Heart left ventricle (tissue), 13 donors: Measurements from ENCODE around the gene PPP1R9B.
A peak's percentile ranks its signal among the peaks of the same experiment; 100 is the strongest.

ENCODE experiments used
- POLR2A ChIP-seq, 2 donors: fragments of 450-650 bp; IDR thresholded peaks; one replicate each; pipeline ENCODE4 v1.6.1; 2017; ENCODE audit warnings: antibody characterized with exemption in 2 of 2, mild to moderate bottlenecking in 2 of 2, moderate library complexity in 2 of 2
- TF ChIP-seq, protein P1 (sequence below), 12 donors: fragments of 200-600 bp; sonication (generic) in 4 of 12; IDR thresholded peaks; one replicate each; pipeline versions ENCODE4 v1.5.0 to v1.8.0; 2018 to 2022; ENCODE audit warnings: antibody characterized with exemption in 12 of 12, mild to moderate bottlenecking in 5 of 12
- donor health status: ischemic (EF 13 %, LVEDD 7.1; RV severe dilation, severe dysfunction).
- donor health status: DM: no; HTN: yes; CAD: no.
- donor health status: DM: no; HTN: no; CAD: no.
- donor health status: ischemic (EF 25% LVEDD 6.9; RV normal size, moderate dysfunction).
- donor health status: ischemic (EF 25% LVEDD 5.7; RV mildly dilated, moderate dysfunction).
- donor health status: ischemic (EF 35%, LVEDD 5.7; RV mildly dilated, moderate dysfunction).
- donor health status: nonischemic (EF 11% LVEDD 7.7; RV severe dilation, severe dysfunction).
- donor health status: DM: yes; HTN: yes; CAD: no.
- donor health status: PGD.
- donor health status: ischemic (EF 29% LVEDD 5.4; RV normal size, mild dysfunction).
- donor health status: nonischemic (EF 23%, LVEDD 6.1; RV moderate dilation, normal function).

- TF ChIP-seq, protein P1, sequence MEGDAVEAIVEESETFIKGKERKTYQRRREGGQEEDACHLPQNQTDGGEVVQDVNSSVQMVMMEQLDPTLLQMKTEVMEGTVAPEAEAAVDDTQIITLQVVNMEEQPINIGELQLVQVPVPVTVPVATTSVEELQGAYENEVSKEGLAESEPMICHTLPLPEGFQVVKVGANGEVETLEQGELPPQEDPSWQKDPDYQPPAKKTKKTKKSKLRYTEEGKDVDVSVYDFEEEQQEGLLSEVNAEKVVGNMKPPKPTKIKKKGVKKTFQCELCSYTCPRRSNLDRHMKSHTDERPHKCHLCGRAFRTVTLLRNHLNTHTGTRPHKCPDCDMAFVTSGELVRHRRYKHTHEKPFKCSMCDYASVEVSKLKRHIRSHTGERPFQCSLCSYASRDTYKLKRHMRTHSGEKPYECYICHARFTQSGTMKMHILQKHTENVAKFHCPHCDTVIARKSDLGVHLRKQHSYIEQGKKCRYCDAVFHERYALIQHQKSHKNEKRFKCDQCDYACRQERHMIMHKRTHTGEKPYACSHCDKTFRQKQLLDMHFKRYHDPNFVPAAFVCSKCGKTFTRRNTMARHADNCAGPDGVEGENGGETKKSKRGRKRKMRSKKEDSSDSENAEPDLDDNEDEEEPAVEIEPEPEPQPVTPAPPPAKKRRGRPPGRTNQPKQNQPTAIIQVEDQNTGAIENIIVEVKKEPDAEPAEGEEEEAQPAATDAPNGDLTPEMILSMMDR (IDR thresholded peaks at IDR 0.05): peak in 1 of 12 donors; percentile 24
- no peak for TF ChIP-seq POLR2A (IDR thresholded peaks at IDR 0.05)
Measured at GRCh38 chr17:50101346-50102163, 48.9 kb downstream of the PPP1R9B start.
